ENCODE measurements around the gene CHD3. TPM values are rescaled to one million over a fixed set of nuclear protein-coding genes. Genes with fewer than 3 reads are reported as not detected.
A peak's percentile ranks its signal among the peaks of the same experiment; 100 is the strongest.

Gene CHD3
- total and polyA plus RNA-seq, 10 of the 15 experiments (the other 5 are each of a cell fraction or from before 2014, with no cell fraction given), result 1.4 to 86.8 (median 39.1) TPM

GRCh38 chr17:7843536-7844291 is 44.9 kb upstream of the CHD3 start (continued):
- TF ChIP-seq ZZZ3 (IDR thresholded peaks at IDR 0.05; ENCODE audit: control insufficient read depth, insufficient read length, low read depth), result no peak
- TF ChIP-seq JUND (IDR thresholded peaks at IDR 0.05; ENCODE audit: low read depth, low read length), result peak; percentile 18; the same call in 1 of the 2 replicates
- no peak for TF ChIP-seq RCOR1 (conservative IDR thresholded peaks at IDR 0.05; ENCODE audit: low read depth, low read length)
- TF ChIP-seq, protein P1, sequence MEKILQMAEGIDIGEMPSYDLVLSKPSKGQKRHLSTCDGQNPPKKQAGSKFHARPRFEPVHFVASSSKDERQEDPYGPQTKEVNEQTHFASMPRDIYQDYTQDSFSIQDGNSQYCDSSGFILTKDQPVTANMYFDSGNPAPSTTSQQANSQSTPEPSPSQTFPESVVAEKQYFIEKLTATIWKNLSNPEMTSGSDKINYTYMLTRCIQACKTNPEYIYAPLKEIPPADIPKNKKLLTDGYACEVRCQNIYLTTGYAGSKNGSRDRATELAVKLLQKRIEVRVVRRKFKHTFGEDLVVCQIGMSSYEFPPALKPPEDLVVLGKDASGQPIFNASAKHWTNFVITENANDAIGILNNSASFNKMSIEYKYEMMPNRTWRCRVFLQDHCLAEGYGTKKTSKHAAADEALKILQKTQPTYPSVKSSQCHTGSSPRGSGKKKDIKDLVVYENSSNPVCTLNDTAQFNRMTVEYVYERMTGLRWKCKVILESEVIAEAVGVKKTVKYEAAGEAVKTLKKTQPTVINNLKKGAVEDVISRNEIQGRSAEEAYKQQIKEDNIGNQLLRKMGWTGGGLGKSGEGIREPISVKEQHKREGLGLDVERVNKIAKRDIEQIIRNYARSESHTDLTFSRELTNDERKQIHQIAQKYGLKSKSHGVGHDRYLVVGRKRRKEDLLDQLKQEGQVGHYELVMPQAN (conservative IDR thresholded peaks at IDR 0.05), result peak; percentile 93
- no peak for TF ChIP-seq RAD21 (IDR thresholded peaks at IDR 0.05; ENCODE audit: insufficient read depth, low read depth, low read length)
- TF ChIP-seq PRDM15 (CRISPR knock-in tag; IDR thresholded peaks at IDR 0.05), result no peak
- TF ChIP-seq CEBPZ (IDR thresholded peaks at IDR 0.05; ENCODE audit: low read depth, low read length), result no peak
- TF ChIP-seq STAT3 (IDR thresholded peaks at IDR 0.05; ENCODE audit: low read depth, low read length), result no peak
- no peak for TF ChIP-seq ZNF687 (IDR thresholded peaks at IDR 0.05)
- TF ChIP-seq ZNF384 (IDR thresholded peaks at IDR 0.05; ENCODE audit: borderline replicate concordance, low read depth, low read length), result no peak
- TF ChIP-seq IKZF2 (IDR thresholded peaks at IDR 0.05), result peak; percentile 75 to 78
- 0 out of 2 replicates have a peak, but pooled peaks have one; percentile 5 for TF ChIP-seq HSF1 (IDR thresholded peaks at IDR 0.05; ENCODE audit: low read depth, low read length)

Measured in GM12878 (cell line).